Transverse colon (tissue), 4 donors: ENCODE measurements around the gene BACH2. TPM values are rescaled to one million over a fixed set of nuclear protein-coding genes. Genes with fewer than 3 reads are reported as not detected.

Experiments
- DNase-seq: peaks from one replicate; pipeline ENCODE4 v3.0.0-alpha.2; 2019
- H3K27ac ChIP-seq, 4 donors: fragments of 200-600 bp; sonication (generic); 2 replicates each; pipeline ENCODE4 v1.5.1; 2016 to 2018; ENCODE audit warnings: inconsistent platforms in 4 of 4
- H3K27me3 ChIP-seq: fragments of 200-600 bp; sonication (generic); 2 replicates; pipeline ENCODE4 v1.5.1; 2017; ENCODE audit warnings: inconsistent platforms
- H3K36me3 ChIP-seq, 4 donors: fragments of 200-600 bp; sonication (generic); 2 replicates each; pipeline ENCODE4 v1.5.1; 2017 to 2019; ENCODE audit warnings: inconsistent platforms in 4 of 4
- H3K4me1 ChIP-seq, 4 donors: fragments of 200-600 bp; sonication (generic); 2 replicates each; pipeline ENCODE4 v1.5.1; 2017 to 2020; ENCODE audit warnings: inconsistent platforms in 4 of 4
- H3K4me3 ChIP-seq, 4 donors: fragments of 200-600 bp; sonication (generic); 1 replicate in 1 of 4; 2 replicates in 3 of 4; pipeline versions ENCODE4 v1.5.1 to v1.6.1; 2017 to 2019; ENCODE audit warnings: inconsistent platforms in 4 of 4
- H3K9me3 ChIP-seq, 2 donors: fragments of 200-600 bp; sonication (generic); 2 replicates each; pipeline ENCODE4 v1.5.1; 2017 to 2019; ENCODE audit warnings: inconsistent platforms in 2 of 2
- CTCF ChIP-seq, 5 experiments: fragments of 200-600 bp in 3 of 5; fragments of 450-650 bp in 2 of 5; sonication (generic) in 3 of 5; IDR thresholded peaks; 1 replicate in 2 of 5; 2 replicates in 3 of 5; pipeline ENCODE4 v1.5.1; 2016 to 2017; ENCODE audit warnings: antibody characterized with exemption in 5 of 5, inconsistent platforms in 3 of 5, mild to moderate bottlenecking in 2 of 5, moderate library complexity in 1 of 5
- EP300 ChIP-seq: sonication (generic); formaldehyde crosslinking; IDR thresholded peaks from one replicate; pipeline ENCODE4 v1.6.1; 2017; ENCODE audit warnings: antibody characterized with exemption, low read depth
- POLR2A ChIP-seq: fragments of 450-650 bp; IDR thresholded peaks from one replicate; pipeline ENCODE4 v1.6.1; 2016; ENCODE audit warnings: antibody characterized with exemption, mild to moderate bottlenecking, moderate library complexity
- POLR2AphosphoS5 ChIP-seq, 3 donors: sonication (generic); formaldehyde crosslinking; IDR thresholded peaks; one replicate each; pipeline ENCODE4 v1.6.1; 2016; ENCODE audit warnings: antibody characterized with exemption in 3 of 3
- WGBS, 2 donors: methylation state at CpG; one replicate each; pipeline ENCODE4 v1.1.5; 2018; ENCODE audit warnings: low coverage in 1 of 2; 5-methylcytosine and 5-hydroxymethylcytosine counted together
- in situ Hi-C, 4 donors: fragments of 200-750 bp; cut with MboI; loops; one replicate each; pipeline versions ENCODE4 v1.15.0 to v1.15.1; 2017; ENCODE audit warnings: low sequenced_read_pairs in 3 of 4, low pct_ligation_motif_present in 1 of 4, low pct_unique_long_range_greater_than_20kb in 1 of 4
- intact Hi-C: fragments of 100-400 bp; cut with DNase I; formaldehyde crosslinking; loops from one replicate; pipeline ENCODE4 v1.15.1; 2023; ENCODE audit warnings: low total_unique reads
- total RNA-seq, 4 donors: library from RNA; depleted of rRNA; stranded (reverse); fragments of >200 nt; gene quantifications; one replicate each; pipeline ENCODE4 v1.1.0, GENCODE V29; 2016

The BACH2 gene
- total RNA-seq, 4 donors from 2014 or later = 0.20 to 7.5 (median 2.4) TPM

- Histone ChIP-seq H3K36me3 (no peaks in the 10 kb centered on the region), H3K4me1 (no peaks in the 10 kb centered on the region), H3K27ac (no peak overlapping the region), H3K4me3 (no peak overlapping the region), H3K9me3 (no peaks in the 10 kb centered on the region), H3K27me3 (no peaks in the 10 kb centered on the region)
- 79% methylated on average over 7 of the region's 7 CpGs; no CpG with 5 or more reads in 1 of the 2 donors for WGBS, 2 donors
- in situ Hi-C loops (loop anchor here in 3 of 4 donors (25.0 kb wide), 2 partner anchors 317 to 417 kb away; partner anchors contain the start of gene BACH2 (in 2 of the 3)), intact Hi-C loops (no loop called here)
- no peak for DNase-seq
- TF ChIP-seq CTCF (IDR thresholded peaks at IDR 0.05) (no peak), POLR2AphosphoS5 (IDR thresholded peaks at IDR 0.05) (no peak), EP300 (no peak), POLR2A (no peak)
These were observed 326.6 kb downstream of the BACH2 start for GRCh38 chr6:89970072-89970471.

GRCh38 chr6:89966913-89967312, 329.7 kb downstream of the BACH2 start:
- 73 to 100% methylated on average over 2 to 3 of the region's 3 CpGs for WGBS, 2 donors
- Histone ChIP-seq H3K27ac (no peak overlapping the region), H3K4me1 (no peaks in the 10 kb centered on the region), H3K9me3 (no peaks in the 10 kb centered on the region), H3K27me3 (no peaks in the 10 kb centered on the region), H3K36me3 (no peaks in the 10 kb centered on the region), H3K4me3 (no peak overlapping the region)
- in situ Hi-C loops (loop anchor here (10.0 to 25.0 kb wide), 3 partner anchors 320 to 518 kb away; partner anchors contain the start of gene BACH2 (in 2 of the 4)), intact Hi-C loops (loop anchor here (2.0 kb wide), 1 partner anchor 54 kb away; no protein-coding TSS in a partner anchor)
- DNase-seq = no peak
- TF ChIP-seq POLR2A (no peak), CTCF (IDR thresholded peaks at IDR 0.05) (no peak), POLR2AphosphoS5 (IDR thresholded peaks at IDR 0.05) (no peak), EP300 (no peak)

GRCh38 chr6:89966228-89966544, 330.5 kb downstream of the BACH2 start:
- Histone ChIP-seq H3K36me3 (no peaks in the 10 kb centered on the region), H3K27ac (no peak overlapping the region), H3K4me1 (no peaks in the 10 kb centered on the region), H3K27me3 (no peaks in the 10 kb centered on the region), H3K4me3 (no peak overlapping the region), H3K9me3 (no peaks in the 10 kb centered on the region)
- no peak for DNase-seq
- in situ Hi-C loops (loop anchor here (10.0 to 25.0 kb wide), 3 partner anchors 321 to 519 kb away; partner anchors contain the start of gene BACH2 (in 2 of the 4)), intact Hi-C loops (loop anchor here (2.0 kb wide), 1 partner anchor 53 kb away; no protein-coding TSS in a partner anchor)
- WGBS, 2 donors = 80% methylated on average over 1 of the region's 1 CpG; no CpG with 5 or more reads in 1 of the 2 donors
- no peak for TF ChIP-seq POLR2AphosphoS5 (IDR thresholded peaks at IDR 0.05)
- no peak for TF ChIP-seq POLR2A
- TF ChIP-seq EP300 = no peak
- TF ChIP-seq CTCF (IDR thresholded peaks at IDR 0.05) = no peak

GRCh38 chr6:89965441-89966227, 331.0 kb downstream of the BACH2 start:
- WGBS, 2 donors = 84 to 97% methylated on average over 2 of the region's 2 CpGs
- Histone ChIP-seq H3K36me3 (no peaks in the 10 kb centered on the region), H3K9me3 (no peaks in the 10 kb centered on the region), H3K4me1 (no peaks in the 10 kb centered on the region), H3K27me3 (no peaks in the 10 kb centered on the region), H3K27ac (no peak overlapping the region), H3K4me3 (no peak overlapping the region)
- TF ChIP-seq POLR2AphosphoS5 (IDR thresholded peaks at IDR 0.05) = no peak
- TF ChIP-seq POLR2A = no peak
- TF ChIP-seq CTCF (IDR thresholded peaks at IDR 0.05) = no peak
- TF ChIP-seq EP300 = no peak
- no peak for DNase-seq
- intact Hi-C loops = loop anchor here (2.0 kb wide), 1 partner anchor 53 kb away; no protein-coding TSS in a partner anchor
- in situ Hi-C loops = loop anchor here (10.0 to 25.0 kb wide), 3 partner anchors 322 to 519 kb away; partner anchors contain the start of gene BACH2 (in 2 of the 4)
